GM21515 (cell line): Measurements from ENCODE around the gene PHB1.

Experiments used
- ATAC-seq: cut with Tn5 transposase; IDR thresholded peaks from one replicate; pipeline ENCODE4 v1.9.1; 2021; ENCODE audit not compliant: unreplicated experiment

PHB1 gene

GRCh38 chr17:49357516-49357915 lies 57.2 kb downstream of the PHB1 start:
- no peak for ATAC-seq

GRCh38 chr17:49356320-49356719 lies 58.4 kb downstream of the PHB1 start:
- no peak for ATAC-seq
